ENCODE results near the gene GDA. TPM values are rescaled to one million over a fixed set of nuclear protein-coding genes. Genes with fewer than 3 reads are reported as not detected.

The GDA gene
- total and polyA plus RNA-seq, 9 of the 15 experiments (the other 6 are each of a cell fraction or from before 2014, with no cell fraction given) = 4.5 to 18.0 (median 12.7) TPM

GRCh38 chr9:72274441-72274840 is 125.2 kb downstream of the GDA start:
- Histone ChIP-seq H4K20me1 (replicated peaks; ENCODE audit: control insufficient read depth, insufficient read depth, low read length) (no peaks in the 10 kb centered on the region), H3K27me3 (ENCODE audit: control insufficient read depth in 2 of 2, insufficient read depth in 2 of 2, low read length in 2 of 2) (no peaks in the 10 kb centered on the region; a peak in 3 of 5 replicates), H3K9ac (ENCODE audit: insufficient read depth in 1 of 2, low read depth in 2 of 2, low read length in 2 of 2) (no peak overlapping the region), H3K9me1 (ENCODE audit: control insufficient read depth, insufficient read depth, low read length) (no peaks in the 10 kb centered on the region), H3K27ac (ENCODE audit: extremely low read depth, low read depth, low read length) (no peak overlapping the region), H3K4me3 (no peak overlapping the region), H3K4me2 (ENCODE audit: insufficient read depth, low read length) (no peak overlapping the region), H2AFZ (ENCODE audit: low read depth, low read length) (no peak overlapping the region), H3K79me2 (ENCODE audit: control insufficient read depth, insufficient read depth, low read length) (no peaks in the 10 kb centered on the region), H3K36me3 (ENCODE audit: control insufficient read depth, insufficient read depth, low read length) (no peaks in the 10 kb centered on the region), H3K9me3 (replicated peaks; ENCODE audit: control insufficient read depth, insufficient read depth, low read depth, low read length) (no peaks in the 10 kb centered on the region), H3K4me1 (replicated peaks in 1 of 2; ENCODE audit: control insufficient read depth in 2 of 2, insufficient read depth in 2 of 2, low read length in 2 of 2) (no peaks in the 10 kb centered on the region)
- TF ChIP-seq ZNF277 (CRISPR knock-in tag; IDR thresholded peaks at IDR 0.05; ENCODE audit: borderline replicate concordance) (no peak), NR2F6 (CRISPR knock-in tag; IDR thresholded peaks at IDR 0.05) (no peak), TFAM (CRISPR knock-in tag; conservative IDR thresholded peaks at IDR 0.05) (no peak), ZNF717 (CRISPR knock-in tag; IDR thresholded peaks at IDR 0.05) (no peak), ATF4 (CRISPR knock-in tag; IDR thresholded peaks at IDR 0.05) (no peak), PHF21A (IDR thresholded peaks at IDR 0.05; ENCODE audit: borderline replicate concordance, low read depth) (no peak), ZNF124 (CRISPR knock-in tag; IDR thresholded peaks at IDR 0.05) (no peak)
- TF ChIP-seq, protein P1, sequence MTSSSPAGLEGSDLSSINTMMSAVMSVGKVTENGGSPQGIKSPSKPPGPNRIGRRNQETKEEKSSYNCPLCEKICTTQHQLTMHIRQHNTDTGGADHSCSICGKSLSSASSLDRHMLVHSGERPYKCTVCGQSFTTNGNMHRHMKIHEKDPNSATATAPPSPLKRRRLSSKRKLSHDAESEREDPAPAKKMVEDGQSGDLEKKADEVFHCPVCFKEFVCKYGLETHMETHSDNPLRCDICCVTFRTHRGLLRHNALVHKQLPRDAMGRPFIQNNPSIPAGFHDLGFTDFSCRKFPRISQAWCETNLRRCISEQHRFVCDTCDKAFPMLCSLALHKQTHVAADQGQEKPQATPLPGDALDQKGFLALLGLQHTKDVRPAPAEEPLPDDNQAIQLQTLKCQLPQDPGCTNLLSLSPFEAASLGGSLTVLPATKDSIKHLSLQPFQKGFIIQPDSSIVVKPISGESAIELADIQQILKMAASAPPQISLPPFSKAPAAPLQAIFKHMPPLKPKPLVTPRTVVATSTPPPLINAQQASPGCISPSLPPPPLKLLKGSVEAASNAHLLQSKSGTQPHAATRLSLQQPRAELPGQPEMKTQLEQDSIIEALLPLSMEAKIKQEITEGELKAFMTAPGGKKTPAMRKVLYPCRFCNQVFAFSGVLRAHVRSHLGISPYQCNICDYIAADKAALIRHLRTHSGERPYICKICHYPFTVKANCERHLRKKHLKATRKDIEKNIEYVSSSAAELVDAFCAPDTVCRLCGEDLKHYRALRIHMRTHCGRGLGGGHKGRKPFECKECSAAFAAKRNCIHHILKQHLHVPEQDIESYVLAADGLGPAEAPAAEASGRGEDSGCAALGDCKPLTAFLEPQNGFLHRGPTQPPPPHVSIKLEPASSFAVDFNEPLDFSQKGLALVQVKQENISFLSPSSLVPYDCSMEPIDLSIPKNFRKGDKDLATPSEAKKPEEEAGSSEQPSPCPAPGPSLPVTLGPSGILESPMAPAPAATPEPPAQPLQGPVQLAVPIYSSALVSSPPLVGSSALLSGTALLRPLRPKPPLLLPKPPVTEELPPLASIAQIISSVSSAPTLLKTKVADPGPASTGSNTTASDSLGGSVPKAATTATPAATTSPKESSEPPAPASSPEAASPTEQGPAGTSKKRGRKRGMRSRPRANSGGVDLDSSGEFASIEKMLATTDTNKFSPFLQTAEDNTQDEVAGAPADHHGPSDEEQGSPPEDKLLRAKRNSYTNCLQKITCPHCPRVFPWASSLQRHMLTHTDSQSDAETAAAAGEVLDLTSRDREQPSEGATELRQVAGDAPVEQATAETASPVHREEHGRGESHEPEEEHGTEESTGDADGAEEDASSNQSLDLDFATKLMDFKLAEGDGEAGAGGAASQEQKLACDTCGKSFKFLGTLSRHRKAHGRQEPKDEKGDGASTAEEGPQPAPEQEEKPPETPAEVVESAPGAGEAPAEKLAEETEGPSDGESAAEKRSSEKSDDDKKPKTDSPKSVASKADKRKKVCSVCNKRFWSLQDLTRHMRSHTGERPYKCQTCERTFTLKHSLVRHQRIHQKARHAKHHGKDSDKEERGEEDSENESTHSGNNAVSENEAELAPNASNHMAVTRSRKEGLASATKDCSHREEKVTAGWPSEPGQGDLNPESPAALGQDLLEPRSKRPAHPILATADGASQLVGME (CRISPR knock-in tag; IDR thresholded peaks at IDR 0.05) = no peak
- 0% methylated on average over 4 of the region's 4 CpGs for WGBS (ENCODE audit: insufficient coverage, low coverage, missing lambda C conversion rate)
- ATAC-seq = no peak
- intact Hi-C loops (cut with micrococcal nuclease) (loop anchor here (10.0 kb wide), 1 partner anchor 470 kb away; no protein-coding TSS in a partner anchor), in situ Hi-C loops (cut with MboI) (loop anchor here (5.0 to 25.0 kb wide), 5 partner anchors 237 to 1362 kb away; no protein-coding TSS in a partner anchor)
- no peak for DNase-seq (ENCODE audit: extremely low read depth in 1 of 4, low spot score in 3 of 4)
- FAIRE-seq = no peak
- ChIA-PET POLR2A (no interaction called here), CTCF (ENCODE audit: low intra/inter-chr PET ratio) (no interaction called here)
- BruUV-seq (replicated peaks) = no TSS peak
